ENCODE measurements around the gene NT5C1A.

GRCh38 chr1:39707506-39707905, 35.6 kb upstream of the NT5C1A start:
- TF ChIP-seq CTCF (IDR thresholded peaks at IDR 0.05), result no peak
- no peak for TF ChIP-seq POLR2AphosphoS5 (IDR thresholded peaks at IDR 0.05)
- no peak for TF ChIP-seq POLR2A (IDR thresholded peaks at IDR 0.05)

Data from breast epithelium (tissue), 3 donors.